SU-DHL-6 (cell line): ENCODE results near the gene ADPGK.

Source experiments
- H2AFZ ChIP-seq: fragments of 200-600 bp; sonication (generic); 2 replicates; pipeline ENCODE4 v1.6.1; 2014; ENCODE audit warnings: low read depth, mild to moderate bottlenecking, moderate library complexity, mixed read lengths, antibody characterized with exemption, low read length; ENCODE audit not compliant: severe bottlenecking
- H3F3A ChIP-seq: fragments of 200-600 bp; shearing (Covaris generic); 2 replicates; pipeline ENCODE4 v1.6.0; 2016; ENCODE audit warnings: antibody characterized with exemption, mild to moderate bottlenecking; ENCODE audit not compliant: insufficient read depth
- H3K27ac ChIP-seq: fragments of 200-600 bp; sonication (generic); 2 replicates; pipeline ENCODE4 v1.5.1; 2016; ENCODE audit warnings: low read depth, mild to moderate bottlenecking, low read length, moderate library complexity, mixed read lengths
- H3K27me3 ChIP-seq: fragments of 200-600 bp; sonication (generic), shearing (Covaris generic); 2 replicates; pipeline ENCODE4 v1.6.0; 2014; ENCODE audit warnings: mild to moderate bottlenecking, low read length
- H3K36me3 ChIP-seq: fragments of 200-600 bp; sonication (generic); 2 replicates; pipeline ENCODE4 v1.6.1; 2014; ENCODE audit warnings: mild to moderate bottlenecking, low read length, mixed read lengths
- H3K4me2 ChIP-seq: fragments of 300-600, 200-600 bp; shearing (Covaris generic), sonication (generic); 2 replicates; pipeline ENCODE4 v1.6.0; 2014; ENCODE audit warnings: low read length, low read depth, mild to moderate bottlenecking; ENCODE audit not compliant: poor library complexity, severe bottlenecking
- H3K4me3 ChIP-seq: fragments of 200-600 bp; sonication (generic); 2 replicates; pipeline ENCODE4 v1.5.1; 2014; ENCODE audit warnings: antibody characterized with exemption, low read length, mild to moderate bottlenecking, mixed read lengths; ENCODE audit not compliant: insufficient read depth, poor library complexity, severe bottlenecking
- H3K79me2 ChIP-seq: fragments of 200-600 bp; sonication (generic); 2 replicates; pipeline ENCODE4 v1.6.1; 2014; ENCODE audit warnings: mild to moderate bottlenecking, low read length, moderate library complexity; ENCODE audit not compliant: insufficient read depth
- H3K9ac ChIP-seq: fragments of 200-600 bp; sonication (generic); 2 replicates; pipeline ENCODE4 v1.7.0; 2014; ENCODE audit warnings: mild to moderate bottlenecking, low read length
- H3K9me2 ChIP-seq: fragments of 200-600 bp; sonication (generic); replicated peaks from 2 replicates; pipeline ENCODE4 v1.6.1; 2014; ENCODE audit warnings: low read length; ENCODE audit not compliant: insufficient read depth
- H3K9me3 ChIP-seq: fragments of 200-600 bp; sonication (generic); 2 replicates; pipeline ENCODE4 v1.6.1; 2014; ENCODE audit warnings: low read length, mixed read lengths; ENCODE audit not compliant: insufficient read depth
- H4K20me1 ChIP-seq: fragments of 200-600 bp; sonication (generic); 2 replicates; pipeline ENCODE4 v1.6.1; 2014; ENCODE audit warnings: low read depth, mild to moderate bottlenecking, antibody characterized with exemption, low read length, moderate library complexity, mixed read lengths
- EZH2phosphoT487 ChIP-seq: fragments of 200-600 bp; sonication (generic), shearing (Covaris generic); conservative IDR thresholded peaks from 2 replicates; pipeline ENCODE4 v1.6.1; 2018; ENCODE audit warnings: mild to moderate bottlenecking, antibody characterized with exemption, low read length, moderate library complexity, mixed read lengths
- TF ChIP-seq, protein P1 (sequence below): fragments of 200-600 bp; sonication (generic); IDR thresholded peaks from one replicate; pipeline ENCODE4 v1.5.1; 2017; ENCODE audit warnings: antibody characterized with exemption, mild to moderate bottlenecking, low read length, moderate library complexity; ENCODE audit not compliant: insufficient read depth, poor library complexity, severe bottlenecking

ADPGK gene

GRCh38 chr15:72793766-72794660 is 10.5 kb upstream of the ADPGK start:
- no peak overlapping the region for H3K27ac ChIP-seq
- no peak overlapping the region for H2AFZ ChIP-seq
- TF ChIP-seq, protein P1, sequence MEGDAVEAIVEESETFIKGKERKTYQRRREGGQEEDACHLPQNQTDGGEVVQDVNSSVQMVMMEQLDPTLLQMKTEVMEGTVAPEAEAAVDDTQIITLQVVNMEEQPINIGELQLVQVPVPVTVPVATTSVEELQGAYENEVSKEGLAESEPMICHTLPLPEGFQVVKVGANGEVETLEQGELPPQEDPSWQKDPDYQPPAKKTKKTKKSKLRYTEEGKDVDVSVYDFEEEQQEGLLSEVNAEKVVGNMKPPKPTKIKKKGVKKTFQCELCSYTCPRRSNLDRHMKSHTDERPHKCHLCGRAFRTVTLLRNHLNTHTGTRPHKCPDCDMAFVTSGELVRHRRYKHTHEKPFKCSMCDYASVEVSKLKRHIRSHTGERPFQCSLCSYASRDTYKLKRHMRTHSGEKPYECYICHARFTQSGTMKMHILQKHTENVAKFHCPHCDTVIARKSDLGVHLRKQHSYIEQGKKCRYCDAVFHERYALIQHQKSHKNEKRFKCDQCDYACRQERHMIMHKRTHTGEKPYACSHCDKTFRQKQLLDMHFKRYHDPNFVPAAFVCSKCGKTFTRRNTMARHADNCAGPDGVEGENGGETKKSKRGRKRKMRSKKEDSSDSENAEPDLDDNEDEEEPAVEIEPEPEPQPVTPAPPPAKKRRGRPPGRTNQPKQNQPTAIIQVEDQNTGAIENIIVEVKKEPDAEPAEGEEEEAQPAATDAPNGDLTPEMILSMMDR = no peak
- no peak for TF ChIP-seq EZH2phosphoT487
- no peak overlapping the region for H3K9ac ChIP-seq
- no peaks in the 10 kb centered on the region for H3K79me2 ChIP-seq
- H3K4me3 ChIP-seq = no peak overlapping the region
- no peak overlapping the region for H3K4me2 ChIP-seq
- no peaks in the 10 kb centered on the region for H3K9me3 ChIP-seq
- no peaks in the 10 kb centered on the region for H3F3A ChIP-seq
- H4K20me1 ChIP-seq = no peaks in the 10 kb centered on the region
- H3K27me3 ChIP-seq = no peaks in the 10 kb centered on the region
- no peaks in the 10 kb centered on the region for H3K36me3 ChIP-seq
- H3K9me2 ChIP-seq = no peaks in the 10 kb centered on the region

DNA sequence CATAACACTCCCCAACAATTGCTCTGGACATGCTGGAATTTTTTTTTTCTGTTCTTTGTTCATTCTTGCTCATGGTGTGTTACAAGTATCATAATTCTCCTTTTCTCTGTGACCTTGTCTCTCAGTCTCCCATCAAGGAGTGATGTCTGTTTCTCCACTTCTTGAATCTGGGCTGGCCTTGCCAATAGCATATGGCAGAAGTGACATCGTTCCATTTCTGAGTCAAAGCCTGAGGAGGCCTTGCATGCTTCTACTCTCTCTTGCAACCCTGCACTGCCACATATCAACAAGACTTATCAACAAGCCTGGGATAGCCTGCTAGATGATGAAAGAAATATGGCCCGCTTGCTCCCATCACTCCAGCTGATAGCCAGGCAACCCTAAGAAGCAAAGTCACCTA is 8.9 kb upstream of the ADPGK start:
- TF ChIP-seq, protein P1 = no peak
- no peak for TF ChIP-seq EZH2phosphoT487
- no peak overlapping the region for H3K27ac ChIP-seq
- no peak overlapping the region for H3K9ac ChIP-seq
- H3K27me3 ChIP-seq = no peaks in the 10 kb centered on the region
- H3K36me3 ChIP-seq = no peaks in the 10 kb centered on the region
- H3K9me2 ChIP-seq = no peaks in the 10 kb centered on the region
- no peaks in the 10 kb centered on the region for H3K9me3 ChIP-seq
- H3F3A ChIP-seq = no peaks in the 10 kb centered on the region
- H3K4me2 ChIP-seq = no peak overlapping the region
- no peaks in the 10 kb centered on the region for H3K79me2 ChIP-seq
- H3K4me3 ChIP-seq = no peak overlapping the region
- H2AFZ ChIP-seq = no peak overlapping the region
- no peaks in the 10 kb centered on the region for H4K20me1 ChIP-seq

DNA sequence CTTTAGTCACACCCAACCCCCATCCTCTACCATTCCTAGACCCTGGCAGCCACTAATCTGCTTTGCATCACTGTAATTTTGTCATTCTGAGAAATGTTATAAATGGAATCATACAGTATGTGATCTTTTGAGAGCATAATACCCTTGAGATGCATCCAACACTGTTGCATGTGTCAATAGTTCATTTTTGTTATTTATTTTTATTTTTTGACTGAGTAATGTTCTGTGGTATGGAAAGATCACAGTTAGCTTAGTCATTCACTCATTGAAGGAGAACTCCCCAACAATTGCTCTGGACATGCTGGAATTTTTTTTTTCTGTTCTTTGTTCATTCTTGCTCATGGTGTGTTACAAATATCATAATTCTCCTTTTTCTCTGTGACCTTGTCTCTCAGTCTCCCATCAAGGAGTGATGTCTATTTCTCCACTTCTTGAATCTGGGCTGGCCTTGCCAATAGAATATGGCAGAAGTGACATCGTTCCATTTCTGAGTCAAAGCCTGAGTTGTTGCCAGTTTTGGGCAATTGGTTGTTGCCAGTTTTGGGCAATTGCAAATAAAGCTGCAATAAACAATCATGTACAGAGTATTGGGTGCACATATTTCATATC is 6.8 kb upstream of the ADPGK start:
- Histone ChIP-seq H2AFZ (no peak overlapping the region), H3K4me3 (no peak overlapping the region), H3F3A (no peaks in the 10 kb centered on the region), H3K4me2 (no peak overlapping the region), H4K20me1 (no peaks in the 10 kb centered on the region), H3K9ac (no peak overlapping the region), H3K9me3 (no peaks in the 10 kb centered on the region), H3K79me2 (no peaks in the 10 kb centered on the region), H3K27me3 (no peaks in the 10 kb centered on the region), H3K27ac (no peak overlapping the region), H3K9me2 (no peaks in the 10 kb centered on the region), H3K36me3 (no peaks in the 10 kb centered on the region)
- TF ChIP-seq EZH2phosphoT487 = no peak
- TF ChIP-seq, protein P1 = no peak
